ENCODE results near the gene ZNF12. TPM values are rescaled to one million over a fixed set of nuclear protein-coding genes. Genes with fewer than 3 reads are reported as not detected.

ZNF12 gene
- polyA plus RNA-seq, 1 of the 3 experiments (the other 2 are of a cell fraction) = 9.5 TPM

DNA sequence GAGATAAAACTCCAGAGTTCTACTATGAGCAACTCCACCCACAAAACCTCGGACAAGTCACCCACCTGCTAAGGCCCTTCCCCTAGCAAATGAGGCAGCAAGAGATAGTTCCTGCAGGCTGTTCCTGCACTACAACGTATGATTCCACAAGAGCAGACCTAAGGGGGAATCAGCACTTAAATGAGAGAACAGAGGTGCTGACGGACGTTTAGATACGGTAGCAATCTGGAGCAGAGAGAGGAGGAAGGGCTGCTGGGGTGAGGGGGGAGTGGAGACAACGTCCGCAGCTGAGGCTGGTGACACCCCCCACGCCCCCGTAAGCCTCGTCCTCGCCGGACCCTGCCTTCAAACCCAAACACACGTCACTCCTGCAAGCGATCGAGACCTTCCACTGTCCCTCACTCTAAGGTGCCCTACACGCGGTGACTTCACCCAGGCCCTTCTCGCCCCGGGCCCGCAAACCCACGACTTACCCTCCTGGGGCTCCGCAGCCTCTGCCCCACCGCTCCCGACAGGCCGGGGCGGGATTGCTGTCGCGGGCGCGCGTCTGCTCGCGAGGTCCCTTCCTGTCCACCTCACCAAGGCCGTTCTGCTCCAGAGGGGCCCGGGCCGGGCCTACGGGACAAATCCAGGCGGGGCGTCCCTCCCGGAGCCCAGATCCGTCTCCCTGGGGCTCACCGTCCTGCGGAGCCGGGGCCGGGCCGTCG is 635 bp downstream of the ZNF12 start:
- Histone ChIP-seq H3K4me1 (ENCODE audit: control insufficient read depth in 1 of 2, insufficient read depth in 2 of 2, low read depth in 1 of 2, low read length in 1 of 2) (peaks cover 0 to 4% of the 10 kb centered on the region in 2 experiments; a peak in 1 of 4 replicates), H3K9me2 (no peaks in the 10 kb centered on the region), H3K36me3 (replicated peaks in 1 of 2; ENCODE audit: control insufficient read depth in 1 of 2, insufficient read depth in 2 of 2, low read length in 1 of 2) (peaks cover 25 to 41% of the 10 kb centered on the region in 2 experiments), H3K4me2 (peak overlapping the region; percentile 87), H3K27ac (ENCODE audit: low read depth in 2 of 2, low read length in 1 of 2) (peak overlapping the region; percentile 60 to 67; a peak in 3 of 4 replicates), H3F3A (replicated peaks; ENCODE audit: insufficient read depth) (peaks cover 8% of the 10 kb centered on the region), H3K4me3 (ENCODE audit: low read depth in 2 of 2, low read length in 1 of 2) (peak overlapping the region; percentile 58 to 88), H3K27me3 (ENCODE audit: insufficient read depth) (no peaks in the 10 kb centered on the region), H4K20me1 (ENCODE audit: insufficient read depth) (no peaks in the 10 kb centered on the region), H3K79me2 (ENCODE audit: insufficient read depth) (peaks cover 51% of the 10 kb centered on the region), H2AFZ (ENCODE audit: low read depth) (peak overlapping the region; percentile 90; the same call in 1 of the 2 replicates), H3K9ac (peak overlapping the region; percentile 92), H3K9me3 (peaks cover 13% of the 10 kb centered on the region; the same call in 1 of the 2 replicates)
- ChIA-PET POLR2A (no interaction called here), CTCF (no interaction called here)
- DNase-seq = no peak
- 3% methylated on average over 18 of the region's 47 CpGs for WGBS (ENCODE audit: low lambda C conversion rate)
- TF ChIP-seq JUND (IDR thresholded peaks at IDR 0.05) = no peak
- TF ChIP-seq REST (IDR thresholded peaks at IDR 0.05; ENCODE audit: low read depth, low read length) = no peak
- no peak for TF ChIP-seq NFIC (IDR thresholded peaks at IDR 0.05; ENCODE audit: borderline replicate concordance)
- no peak for TF ChIP-seq EP300 (IDR thresholded peaks at IDR 0.05; ENCODE audit: borderline replicate concordance in 1 of 2, low read depth in 1 of 2, low read length in 1 of 2)
- TF ChIP-seq GATA2 (CRISPR knock-in tag; IDR thresholded peaks at IDR 0.05) = no peak
- TF ChIP-seq, protein P1, sequence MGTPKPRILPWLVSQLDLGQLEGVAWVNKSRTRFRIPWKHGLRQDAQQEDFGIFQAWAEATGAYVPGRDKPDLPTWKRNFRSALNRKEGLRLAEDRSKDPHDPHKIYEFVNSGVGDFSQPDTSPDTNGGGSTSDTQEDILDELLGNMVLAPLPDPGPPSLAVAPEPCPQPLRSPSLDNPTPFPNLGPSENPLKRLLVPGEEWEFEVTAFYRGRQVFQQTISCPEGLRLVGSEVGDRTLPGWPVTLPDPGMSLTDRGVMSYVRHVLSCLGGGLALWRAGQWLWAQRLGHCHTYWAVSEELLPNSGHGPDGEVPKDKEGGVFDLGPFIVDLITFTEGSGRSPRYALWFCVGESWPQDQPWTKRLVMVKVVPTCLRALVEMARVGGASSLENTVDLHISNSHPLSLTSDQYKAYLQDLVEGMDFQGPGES (IDR thresholded peaks at IDR 0.05; ENCODE audit: low read depth, low read length) = no peak
- TF ChIP-seq RAD21 (IDR thresholded peaks at IDR 0.05; ENCODE audit: low read length) = no peak
- TF ChIP-seq, protein P2, sequence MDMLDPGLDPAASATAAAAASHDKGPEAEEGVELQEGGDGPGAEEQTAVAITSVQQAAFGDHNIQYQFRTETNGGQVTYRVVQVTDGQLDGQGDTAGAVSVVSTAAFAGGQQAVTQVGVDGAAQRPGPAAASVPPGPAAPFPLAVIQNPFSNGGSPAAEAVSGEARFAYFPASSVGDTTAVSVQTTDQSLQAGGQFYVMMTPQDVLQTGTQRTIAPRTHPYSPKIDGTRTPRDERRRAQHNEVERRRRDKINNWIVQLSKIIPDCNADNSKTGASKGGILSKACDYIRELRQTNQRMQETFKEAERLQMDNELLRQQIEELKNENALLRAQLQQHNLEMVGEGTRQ (IDR thresholded peaks at IDR 0.05; ENCODE audit: borderline replicate concordance, low read depth, low read length) = no peak
- no peak for TF ChIP-seq GABPA (IDR thresholded peaks at IDR 0.05; ENCODE audit: low read depth)
- TF ChIP-seq FOSL2 (IDR thresholded peaks at IDR 0.05; ENCODE audit: borderline replicate concordance, low read depth) = no peak
- TF ChIP-seq RCOR1 (IDR thresholded peaks at IDR 0.05; ENCODE audit: low read length) = no peak
- TF ChIP-seq TEAD4 (IDR thresholded peaks at IDR 0.05; ENCODE audit: borderline replicate concordance, insufficient read depth) = no peak
- TF ChIP-seq FOXM1 (IDR thresholded peaks at IDR 0.05; ENCODE audit: low read depth) = no peak
- no peak for TF ChIP-seq CTCF (IDR thresholded peaks at IDR 0.05)
- no peak for TF ChIP-seq SMC3 (IDR thresholded peaks at IDR 0.05; ENCODE audit: low read depth, low read length)
- no peak for TF ChIP-seq EZH2phosphoT487 (IDR thresholded peaks at IDR 0.05; ENCODE audit: borderline replicate concordance, low read depth)
- TF ChIP-seq, protein P3, sequence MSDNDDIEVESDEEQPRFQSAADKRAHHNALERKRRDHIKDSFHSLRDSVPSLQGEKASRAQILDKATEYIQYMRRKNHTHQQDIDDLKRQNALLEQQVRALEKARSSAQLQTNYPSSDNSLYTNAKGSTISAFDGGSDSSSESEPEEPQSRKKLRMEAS (IDR thresholded peaks at IDR 0.05; ENCODE audit: low read depth) = no peak
